Measurements from ENCODE around the gene PDPR. TPM values are rescaled to one million over a fixed set of nuclear protein-coding genes. Genes with fewer than 3 reads are reported as not detected.
"Not testable (repeated sequence)": the region's sequence is repeated elsewhere in the genome, so short reads cannot be mapped to it uniquely, and the experiment has no call there.

Gene PDPR
- total RNA-seq, 1 experiment from 2014 or later: 8.1 TPM

DNA sequence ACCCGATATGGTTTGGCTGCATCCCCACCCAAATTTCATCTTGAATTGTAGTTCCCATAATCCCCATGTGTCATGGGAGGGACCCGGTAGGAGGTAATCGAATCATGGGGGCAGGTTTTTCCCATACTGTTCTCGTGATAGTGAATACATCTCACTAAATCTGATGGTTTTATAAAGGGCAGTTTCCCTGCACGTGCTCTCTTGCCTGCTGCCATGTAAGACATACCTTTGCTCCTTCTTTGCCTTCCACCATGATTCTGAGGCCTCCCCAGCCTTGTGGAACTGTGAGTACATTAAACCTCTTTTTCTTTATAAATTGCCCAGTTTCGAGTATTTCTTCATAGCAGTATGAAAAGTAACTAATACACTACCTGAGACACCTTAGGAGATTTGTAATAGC is 92.2 kb downstream of the PDPR start:
- not testable (repeated sequence) for DNase-seq (ENCODE audit: extremely low read depth, low read depth)

Small RNA genes lying within 50 kb of the gene (small RNA-seq; reads per million reads assigned to genes)
- 0 reads per million in 2 experiments for gene AC009060.2

Other genes with a start within 250 kb of the PDPR start
- gene CLEC18A, start 163.0 kb upstream of the PDPR start, total RNA-seq (2014; rRNA removed; shearing (Covaris generic)): not detected in 2 replicates
- 0.30 TPM in 1 of 2 replicates, not detected in the other for gene CLEC18C, start 59.5 kb downstream of the PDPR start, total RNA-seq (2014; rRNA removed; shearing (Covaris generic))
- 20.9 and 21.1 TPM in 2 replicates for gene EXOSC6, start 137.6 kb downstream of the PDPR start, total RNA-seq (2014; rRNA removed; shearing (Covaris generic))
- 130 and 168 TPM in 2 replicates for gene AARS1, start 175.2 kb downstream of the PDPR start, total RNA-seq (2014; rRNA removed; shearing (Covaris generic))
- 33.3 and 41.2 TPM in 2 replicates for gene DDX19B, start 184.9 kb downstream of the PDPR start, total RNA-seq (2014; rRNA removed; shearing (Covaris generic))
- gene DDX19A, start 232.6 kb downstream of the PDPR start, total RNA-seq (2014; rRNA removed; shearing (Covaris generic)): 25.5 and 28.8 TPM in 2 replicates

Measured in NCI-H460 (cell line).